Activated CD4-positive, alpha-beta T cell treated with anti-CD3 and anti-CD28 coated beads, Interleukin-2, amount 50 U/mL, for 48 hours (primary cell): ENCODE results near the gene B4GALT6.
A peak's percentile ranks its signal among the peaks of the same experiment; 100 is the strongest.
"Not testable (repeated sequence)": the region's sequence is repeated elsewhere in the genome, so short reads cannot be mapped to it uniquely, and the experiment has no call there.

Experiments
- DNase-seq, 2 experiments: peaks; one replicate each; pipeline ENCODE4 v3.0.0-alpha.2; 2020

The B4GALT6 gene

GRCh38 chr18:31684279-31685096 is at the start of gene B4GALT6:
B4GALT6 (minus strand) TSS chr18:31684581; CDS start chr18:31684426, 155 bp downstream.
- peak; percentile 15 to 25 for DNase-seq

GRCh38 chr18:31731628-31732027 is 47.2 kb upstream of the B4GALT6 start:
- no peak for DNase-seq

- not testable (repeated sequence) for DNase-seq
Measured at GRCh38 chr18:31729196-31729595, 44.8 kb upstream of the B4GALT6 start.

GRCh38 chr18:31723990-31724711 is 39.8 kb upstream of the B4GALT6 start:
- no peak for DNase-seq

- no peak for DNase-seq
Measured at GRCh38 chr18:31723639-31723989, 39.2 kb upstream of the B4GALT6 start.

GRCh38 chr18:31722369-31722957 is 38.1 kb upstream of the B4GALT6 start:
- DNase-seq: peak; percentile 85 to 88

- no peak for DNase-seq
Measured at GRCh38 chr18:31721601-31722000, 37.2 kb upstream of the B4GALT6 start.

GRCh38 chr18:31720867-31721266 is 36.5 kb upstream of the B4GALT6 start:
- no peak for DNase-seq

GRCh38 chr18:31719363-31720006 is 35.1 kb upstream of the B4GALT6 start:
- no peak for DNase-seq

- no peak for DNase-seq
Measured at GRCh38 chr18:31718386-31718785, 34.0 kb upstream of the B4GALT6 start.

GRCh38 chr18:31716362-31716761 is 32.0 kb upstream of the B4GALT6 start:
- DNase-seq: no peak

GRCh38 chr18:31711365-31712172 is 27.2 kb upstream of the B4GALT6 start:
- DNase-seq: no peak

- DNase-seq: no peak
Measured at GRCh38 chr18:31710826-31711225, 26.4 kb upstream of the B4GALT6 start.

GRCh38 chr18:31707815-31708214 is 23.4 kb upstream of the B4GALT6 start:
- no peak for DNase-seq

GRCh38 chr18:31702449-31702848 is 18.1 kb upstream of the B4GALT6 start:
- no peak for DNase-seq

GRCh38 chr18:31701744-31702143 is 17.4 kb upstream of the B4GALT6 start:
- no peak for DNase-seq

- no peak for DNase-seq
Measured at GRCh38 chr18:31700990-31701389, 16.6 kb upstream of the B4GALT6 start.

- no peak for DNase-seq
Measured at GRCh38 chr18:31697351-31698298, 13.2 kb upstream of the B4GALT6 start.

GRCh38 chr18:31695989-31696388 is 11.6 kb upstream of the B4GALT6 start:
- DNase-seq: no peak

- DNase-seq: no peak
Measured at GRCh38 chr18:31694297-31694696, 9.9 kb upstream of the B4GALT6 start.

- no peak for DNase-seq
Measured at GRCh38 chr18:31688606-31689005, 4.2 kb upstream of the B4GALT6 start.
